Ishikawa (cell line): ENCODE measurements around the gene KIAA1755.

Experiments
- CEBPB ChIP-seq: IDR thresholded peaks from 2 replicates; pipeline ENCODE4 v1.6.1; 2012
- CREB1 ChIP-seq: IDR thresholded peaks from 2 replicates; pipeline ENCODE4 v1.6.1; 2012; ENCODE audit warnings: low read depth
- EGR1 ChIP-seq: IDR thresholded peaks from 2 replicates; pipeline ENCODE4 v1.6.1; 2012
- EP300 ChIP-seq: IDR thresholded peaks from 2 replicates; pipeline ENCODE4 v1.6.1; 2012; ENCODE audit warnings: borderline replicate concordance
- FOXM1 ChIP-seq: IDR thresholded peaks from 2 replicates; pipeline ENCODE4 v1.6.1; 2012; ENCODE audit warnings: low read depth, borderline replicate concordance
- NFIC ChIP-seq: IDR thresholded peaks from 2 replicates; pipeline ENCODE4 v1.6.1; 2012
- RAD21 ChIP-seq: IDR thresholded peaks from 2 replicates; pipeline ENCODE4 v1.6.1; 2012; ENCODE audit warnings: low read depth
- REST ChIP-seq: IDR thresholded peaks from 2 replicates; pipeline ENCODE4 v1.6.1; 2012; ENCODE audit warnings: low read depth, mild to moderate bottlenecking
- TAF1 ChIP-seq: IDR thresholded peaks from 2 replicates; pipeline ENCODE4 v1.6.1; 2012; ENCODE audit warnings: low read depth, mild to moderate bottlenecking
- TCF12 ChIP-seq: IDR thresholded peaks from 2 replicates; pipeline ENCODE4 v1.6.1; 2012; ENCODE audit warnings: low read depth
- TEAD4 ChIP-seq: IDR thresholded peaks from 2 replicates; pipeline ENCODE4 v1.6.1; 2012
- YY1 ChIP-seq: IDR thresholded peaks from 2 replicates; pipeline ENCODE4 v1.6.1; 2012; ENCODE audit warnings: low read depth
- ZBTB7A ChIP-seq: IDR thresholded peaks from 2 replicates; pipeline ENCODE4 v1.6.1; 2012; ENCODE audit warnings: low read depth
- TF ChIP-seq, protein P1 (sequence below): IDR thresholded peaks from 2 replicates; pipeline ENCODE4 v1.6.1; 2012
- TF ChIP-seq, protein P2 (sequence below): IDR thresholded peaks from 2 replicates; pipeline ENCODE4 v1.6.1; 2012

The KIAA1755 gene

DNA sequence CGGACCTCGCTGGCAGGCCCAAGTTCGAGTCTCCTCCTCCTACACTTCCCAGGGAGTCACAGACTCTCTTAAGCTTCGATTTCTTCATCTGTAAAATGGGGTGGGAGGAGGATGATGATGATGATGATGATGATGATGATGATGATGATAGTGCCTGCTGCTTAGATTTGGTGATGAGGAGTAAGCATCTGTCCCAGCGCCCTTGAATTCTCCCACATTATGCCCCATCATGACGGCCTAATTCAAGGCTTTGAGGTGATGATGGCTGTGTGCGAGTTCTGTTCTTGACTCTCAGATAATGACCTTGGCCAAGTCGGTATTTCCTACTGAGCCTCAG lies 487 bp upstream of the KIAA1755 start:
- no peak for TF ChIP-seq EGR1
- no peak for TF ChIP-seq FOXM1
- TF ChIP-seq NFIC = no peak
- TF ChIP-seq, protein P1, sequence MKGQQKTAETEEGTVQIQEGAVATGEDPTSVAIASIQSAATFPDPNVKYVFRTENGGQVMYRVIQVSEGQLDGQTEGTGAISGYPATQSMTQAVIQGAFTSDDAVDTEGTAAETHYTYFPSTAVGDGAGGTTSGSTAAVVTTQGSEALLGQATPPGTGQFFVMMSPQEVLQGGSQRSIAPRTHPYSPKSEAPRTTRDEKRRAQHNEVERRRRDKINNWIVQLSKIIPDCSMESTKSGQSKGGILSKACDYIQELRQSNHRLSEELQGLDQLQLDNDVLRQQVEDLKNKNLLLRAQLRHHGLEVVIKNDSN = no peak
- no peak for TF ChIP-seq CEBPB
- TF ChIP-seq TAF1 = no peak
- no peak for TF ChIP-seq YY1
- TF ChIP-seq EP300 = no peak
- TF ChIP-seq CREB1 = no peak
- no peak for TF ChIP-seq REST
- no peak for TF ChIP-seq TEAD4
- TF ChIP-seq RAD21 = no peak
- TF ChIP-seq TCF12 = no peak
- TF ChIP-seq, protein P2, sequence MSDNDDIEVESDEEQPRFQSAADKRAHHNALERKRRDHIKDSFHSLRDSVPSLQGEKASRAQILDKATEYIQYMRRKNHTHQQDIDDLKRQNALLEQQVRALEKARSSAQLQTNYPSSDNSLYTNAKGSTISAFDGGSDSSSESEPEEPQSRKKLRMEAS = no peak

DNA sequence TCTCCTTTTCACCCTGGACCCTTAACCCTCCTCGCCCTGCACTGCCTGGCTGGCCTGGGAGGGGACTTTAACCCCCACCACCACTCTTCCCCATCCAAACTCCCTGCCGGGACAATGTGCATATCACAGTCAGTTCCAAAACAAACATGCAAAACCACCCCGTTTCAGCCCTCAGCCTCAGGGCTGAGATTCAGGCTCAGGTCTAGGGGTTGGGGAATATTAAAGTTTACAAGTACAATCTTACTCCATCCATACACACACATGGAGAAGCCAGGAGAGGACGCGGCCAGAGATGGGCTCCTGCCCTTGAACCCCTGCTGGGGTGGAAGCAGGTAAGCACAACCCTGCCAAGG lies 534 bp downstream of the KIAA1755 start:
- TF ChIP-seq NFIC (no peak), YY1 (no peak), RAD21 (no peak), EGR1 (no peak), TCF12 (no peak), TAF1 (no peak), TEAD4 (no peak), ZBTB7A (no peak), REST (no peak)
- TF ChIP-seq, protein P1 = no peak
- TF ChIP-seq, protein P2 = no peak

GRCh38 chr20:38258545-38259215 lies 1.9 kb downstream of the KIAA1755 start:
- no peak for TF ChIP-seq FOXM1
- no peak for TF ChIP-seq RAD21
- no peak for TF ChIP-seq CREB1
- TF ChIP-seq NFIC = no peak
- TF ChIP-seq, protein P2 = no peak
- no peak for TF ChIP-seq EGR1
- no peak for TF ChIP-seq TCF12
- no peak for TF ChIP-seq ZBTB7A
- TF ChIP-seq TEAD4 = no peak
- TF ChIP-seq REST = no peak
- TF ChIP-seq, protein P1 = no peak
- no peak for TF ChIP-seq CEBPB
- no peak for TF ChIP-seq YY1
- TF ChIP-seq TAF1 = no peak
- no peak for TF ChIP-seq EP300

DNA sequence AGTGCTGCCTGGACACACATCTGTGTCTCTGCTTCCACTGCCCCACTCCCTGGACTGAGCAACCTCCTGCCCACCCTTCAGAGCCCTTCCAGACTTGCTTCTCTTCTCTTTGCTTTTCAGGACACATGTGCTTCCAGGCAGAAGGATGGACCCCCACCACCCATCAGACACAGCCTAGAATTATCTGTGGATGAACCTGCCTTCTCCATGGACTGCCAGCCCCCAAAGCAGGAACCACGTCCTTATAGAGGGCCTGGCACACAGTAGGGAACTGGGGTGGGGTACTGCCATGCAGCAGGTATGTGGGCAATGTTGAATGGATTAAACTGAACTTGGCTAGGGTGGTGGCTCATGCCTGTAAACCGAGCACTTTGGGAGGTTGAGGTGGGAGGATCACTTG lies 3.6 kb downstream of the KIAA1755 start:
- TF ChIP-seq FOXM1 = no peak
- TF ChIP-seq YY1 = no peak
- no peak for TF ChIP-seq ZBTB7A
